MM.1S (cell line): ENCODE data around the gene DDX1.

Source experiments
- DNase-seq: peaks from one replicate; pipeline ENCODE4 v3.0.0-alpha.2; 2015
- H2AFZ ChIP-seq: fragments of 300-600 bp; sonication (generic); 2 replicates; pipeline ENCODE4 v1.6.0; 2016; ENCODE audit warnings: antibody characterized with exemption, low read length
- H3F3A ChIP-seq: fragments of 300-600 bp; sonication (generic); 2 replicates; pipeline ENCODE4 v1.6.1; 2016; ENCODE audit warnings: mild to moderate bottlenecking, antibody characterized with exemption, low read length, moderate library complexity, mixed read lengths; ENCODE audit not compliant: insufficient read depth
- H3K27ac ChIP-seq: fragments of 300-600 bp; sonication (generic); 2 replicates; pipeline ENCODE4 v1.5.1; 2016; ENCODE audit warnings: mild to moderate bottlenecking, low read length
- H3K27me3 ChIP-seq: fragments of 300-600 bp; sonication (generic); replicated peaks from 2 replicates; pipeline ENCODE4 v1.6.0; 2016; ENCODE audit warnings: low read length; ENCODE audit not compliant: insufficient read depth
- H3K36me3 ChIP-seq: fragments of 300-600 bp; sonication (generic); replicated peaks from 2 replicates; pipeline ENCODE4 v1.6.1; 2016; ENCODE audit warnings: mild to moderate bottlenecking, low read length, mixed read lengths; ENCODE audit not compliant: insufficient read depth
- H3K4me1 ChIP-seq: fragments of 300-600 bp; sonication (generic); 2 replicates; pipeline ENCODE4 v1.6.1; 2016; ENCODE audit warnings: low read length, mixed read lengths
- H3K4me2 ChIP-seq: fragments of 300-600 bp; sonication (generic); 2 replicates; pipeline ENCODE4 v1.6.0; 2016; ENCODE audit warnings: low read depth, low read length
- H3K4me3 ChIP-seq: fragments of 300-600 bp; sonication (generic); 2 replicates; pipeline ENCODE4 v1.5.1; 2016; ENCODE audit warnings: low read length, mixed read lengths
- H3K79me2 ChIP-seq: fragments of 300-600 bp; sonication (generic); 2 replicates; pipeline ENCODE4 v1.6.1; 2016; ENCODE audit warnings: mixed run types, low read length, mixed read lengths
- H3K9ac ChIP-seq: fragments of 300-600 bp; sonication (generic); 2 replicates; pipeline ENCODE4 v1.6.1; 2016; ENCODE audit warnings: low read length, mixed read lengths
- H3K9me2 ChIP-seq: fragments of 300-600 bp; sonication (generic); replicated peaks from 2 replicates; pipeline ENCODE4 v1.6.1; 2016; ENCODE audit warnings: mild to moderate bottlenecking, low read length, mixed read lengths; ENCODE audit not compliant: insufficient read depth
- H3K9me3 ChIP-seq: fragments of 300-600 bp; sonication (generic); replicated peaks from 2 replicates; pipeline ENCODE4 v1.6.1; 2016; ENCODE audit warnings: mild to moderate bottlenecking, low read length, mixed read lengths; ENCODE audit not compliant: insufficient read depth
- H4K20me1 ChIP-seq: fragments of 300-600 bp; sonication (generic); 2 replicates; pipeline ENCODE4 v1.6.1; 2016; ENCODE audit warnings: mild to moderate bottlenecking, low read length, moderate library complexity, mixed read lengths; ENCODE audit not compliant: insufficient read depth
- EZH2 ChIP-seq: fragments of 300-600 bp; sonication (generic); optimal IDR thresholded peaks from 2 replicates; pipeline ENCODE3; 2017; ENCODE audit warnings: low read depth, mild to moderate bottlenecking, antibody characterized with exemption, low read length, mixed read lengths
- EZH2phosphoT487 ChIP-seq: fragments of 300-600 bp; sonication (generic); IDR thresholded peaks from 2 replicates; pipeline ENCODE4 v1.6.1; 2018; ENCODE audit warnings: antibody characterized with exemption, low read length
- TF ChIP-seq, protein P1 (sequence below): fragments of 300-600 bp; sonication (generic); IDR thresholded peaks from 2 replicates; pipeline ENCODE4 v1.5.1; 2016; ENCODE audit warnings: antibody characterized with exemption, low read length, mixed read lengths

Gene DDX1

DNA sequence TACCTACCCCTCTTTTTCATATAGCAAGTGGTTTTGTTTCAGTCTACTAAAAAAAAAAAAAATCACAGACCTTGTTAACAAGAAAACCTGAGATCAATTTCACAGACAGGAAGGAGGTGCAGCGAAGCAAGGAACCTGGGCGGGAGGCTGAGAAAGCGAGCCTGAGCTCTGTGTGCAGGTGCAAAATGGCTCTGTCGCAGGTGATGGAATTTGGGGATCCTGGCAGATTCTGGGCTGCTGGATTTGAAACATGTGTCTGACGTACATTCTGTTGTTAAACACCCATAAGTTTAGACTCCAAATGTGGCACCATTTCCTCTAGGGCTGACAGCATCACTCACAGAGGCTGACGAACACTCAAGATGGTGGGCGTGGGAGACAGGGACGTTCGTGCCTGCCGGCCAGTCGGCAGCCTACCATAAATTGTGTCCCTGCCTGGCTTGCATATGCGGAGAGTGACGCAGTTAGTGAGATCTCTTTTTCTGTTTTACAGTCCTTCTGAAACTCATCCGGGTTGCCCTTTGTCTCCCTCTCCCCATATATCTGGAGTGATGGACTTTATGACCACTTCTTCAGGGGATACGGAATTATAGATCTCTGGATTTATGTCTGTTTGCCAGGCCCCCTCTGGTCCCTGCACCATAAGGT lies 8.8 kb upstream of the DDX1 start:
- H2AFZ ChIP-seq: no peak overlapping the region
- H4K20me1 ChIP-seq: no peaks in the 10 kb centered on the region
- H3K27ac ChIP-seq: no peak overlapping the region
- H3F3A ChIP-seq: no peaks in the 10 kb centered on the region
- H3K4me2 ChIP-seq: no peak overlapping the region
- no peaks in the 10 kb centered on the region for H3K9me3 ChIP-seq
- H3K36me3 ChIP-seq: no peaks in the 10 kb centered on the region
- no peaks in the 10 kb centered on the region for H3K27me3 ChIP-seq
- no peak overlapping the region for H3K4me3 ChIP-seq
- TF ChIP-seq EZH2phosphoT487: no peak
- TF ChIP-seq, protein P1, sequence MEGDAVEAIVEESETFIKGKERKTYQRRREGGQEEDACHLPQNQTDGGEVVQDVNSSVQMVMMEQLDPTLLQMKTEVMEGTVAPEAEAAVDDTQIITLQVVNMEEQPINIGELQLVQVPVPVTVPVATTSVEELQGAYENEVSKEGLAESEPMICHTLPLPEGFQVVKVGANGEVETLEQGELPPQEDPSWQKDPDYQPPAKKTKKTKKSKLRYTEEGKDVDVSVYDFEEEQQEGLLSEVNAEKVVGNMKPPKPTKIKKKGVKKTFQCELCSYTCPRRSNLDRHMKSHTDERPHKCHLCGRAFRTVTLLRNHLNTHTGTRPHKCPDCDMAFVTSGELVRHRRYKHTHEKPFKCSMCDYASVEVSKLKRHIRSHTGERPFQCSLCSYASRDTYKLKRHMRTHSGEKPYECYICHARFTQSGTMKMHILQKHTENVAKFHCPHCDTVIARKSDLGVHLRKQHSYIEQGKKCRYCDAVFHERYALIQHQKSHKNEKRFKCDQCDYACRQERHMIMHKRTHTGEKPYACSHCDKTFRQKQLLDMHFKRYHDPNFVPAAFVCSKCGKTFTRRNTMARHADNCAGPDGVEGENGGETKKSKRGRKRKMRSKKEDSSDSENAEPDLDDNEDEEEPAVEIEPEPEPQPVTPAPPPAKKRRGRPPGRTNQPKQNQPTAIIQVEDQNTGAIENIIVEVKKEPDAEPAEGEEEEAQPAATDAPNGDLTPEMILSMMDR: no peak
- TF ChIP-seq EZH2: no peak
- H3K9ac ChIP-seq: no peak overlapping the region
- no peaks in the 10 kb centered on the region for H3K79me2 ChIP-seq
- no peak for DNase-seq
- H3K9me2 ChIP-seq: no peaks in the 10 kb centered on the region
- H3K4me1 ChIP-seq: no peaks in the 10 kb centered on the region

DNA sequence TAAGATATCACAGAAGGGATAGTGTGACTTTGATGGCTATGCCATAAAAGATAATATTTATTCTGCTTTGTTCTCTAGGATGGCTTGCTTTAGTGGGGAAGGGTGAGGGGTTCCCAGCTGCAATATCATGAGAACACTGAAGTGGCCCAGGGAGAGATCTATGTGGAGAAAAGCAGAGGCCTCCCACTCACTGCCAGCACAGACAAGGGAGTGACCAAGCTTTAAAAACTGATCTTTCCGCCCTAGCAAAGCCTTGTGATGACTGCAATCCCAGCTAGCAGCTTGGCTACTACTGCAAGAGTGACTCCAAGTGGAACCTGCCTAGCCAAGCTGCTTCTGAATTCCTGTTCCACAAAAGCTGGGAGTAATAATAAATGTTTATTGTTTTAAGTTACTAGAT lies 7.8 kb upstream of the DDX1 start:
- no peaks in the 10 kb centered on the region for H4K20me1 ChIP-seq
- H3K9me2 ChIP-seq: no peaks in the 10 kb centered on the region
- no peaks in the 10 kb centered on the region for H3K27me3 ChIP-seq
- H3K36me3 ChIP-seq: no peaks in the 10 kb centered on the region
- H3F3A ChIP-seq: no peaks in the 10 kb centered on the region
- H3K9me3 ChIP-seq: no peaks in the 10 kb centered on the region
- H3K27ac ChIP-seq: no peak overlapping the region
- no peak overlapping the region for H3K9ac ChIP-seq
- no peaks in the 10 kb centered on the region for H3K79me2 ChIP-seq
- no peak overlapping the region for H3K4me2 ChIP-seq
- no peak overlapping the region for H3K4me3 ChIP-seq
- no peak overlapping the region for H2AFZ ChIP-seq
- H3K4me1 ChIP-seq: no peaks in the 10 kb centered on the region
- TF ChIP-seq EZH2: no peak
- no peak for TF ChIP-seq EZH2phosphoT487
- TF ChIP-seq, protein P1: no peak
- DNase-seq: no peak

GRCh38 chr2:15584316-15584715 lies 7.4 kb upstream of the DDX1 start:
- H3F3A ChIP-seq: no peaks in the 10 kb centered on the region
- no peak overlapping the region for H3K4me3 ChIP-seq
- no peaks in the 10 kb centered on the region for H3K27me3 ChIP-seq
- H2AFZ ChIP-seq: no peak overlapping the region
- H3K4me1 ChIP-seq: no peaks in the 10 kb centered on the region
- H4K20me1 ChIP-seq: no peaks in the 10 kb centered on the region
- H3K9me3 ChIP-seq: no peaks in the 10 kb centered on the region
- H3K27ac ChIP-seq: no peak overlapping the region
- no peak for DNase-seq
- no peak overlapping the region for H3K9ac ChIP-seq
- no peaks in the 10 kb centered on the region for H3K36me3 ChIP-seq
- no peak overlapping the region for H3K4me2 ChIP-seq
- H3K9me2 ChIP-seq: no peaks in the 10 kb centered on the region
- H3K79me2 ChIP-seq: no peaks in the 10 kb centered on the region
- TF ChIP-seq EZH2: no peak
- TF ChIP-seq, protein P1: no peak
- no peak for TF ChIP-seq EZH2phosphoT487
